GM04503 (cell line): Measurements from ENCODE around the gene CHAF1A.

Experiments
- DNase-seq: peaks from one replicate; pipeline ENCODE4 v3.0.0-alpha.2; 2012; ENCODE audit warnings: low read depth

The CHAF1A gene

GRCh38 chr19:4442819-4443146 lies 40.3 kb downstream of the CHAF1A start:
- no peak for DNase-seq

GRCh38 chr19:4443188-4443587 lies 40.7 kb downstream of the CHAF1A start:
- DNase-seq, result no peak

GRCh38 chr19:4443966-4444764 lies 41.7 kb downstream of the CHAF1A start:
- no peak for DNase-seq

- DNase-seq, result no peak
Observed at GRCh38 chr19:4444765-4445741, 42.6 kb downstream of the CHAF1A start.

DNA sequence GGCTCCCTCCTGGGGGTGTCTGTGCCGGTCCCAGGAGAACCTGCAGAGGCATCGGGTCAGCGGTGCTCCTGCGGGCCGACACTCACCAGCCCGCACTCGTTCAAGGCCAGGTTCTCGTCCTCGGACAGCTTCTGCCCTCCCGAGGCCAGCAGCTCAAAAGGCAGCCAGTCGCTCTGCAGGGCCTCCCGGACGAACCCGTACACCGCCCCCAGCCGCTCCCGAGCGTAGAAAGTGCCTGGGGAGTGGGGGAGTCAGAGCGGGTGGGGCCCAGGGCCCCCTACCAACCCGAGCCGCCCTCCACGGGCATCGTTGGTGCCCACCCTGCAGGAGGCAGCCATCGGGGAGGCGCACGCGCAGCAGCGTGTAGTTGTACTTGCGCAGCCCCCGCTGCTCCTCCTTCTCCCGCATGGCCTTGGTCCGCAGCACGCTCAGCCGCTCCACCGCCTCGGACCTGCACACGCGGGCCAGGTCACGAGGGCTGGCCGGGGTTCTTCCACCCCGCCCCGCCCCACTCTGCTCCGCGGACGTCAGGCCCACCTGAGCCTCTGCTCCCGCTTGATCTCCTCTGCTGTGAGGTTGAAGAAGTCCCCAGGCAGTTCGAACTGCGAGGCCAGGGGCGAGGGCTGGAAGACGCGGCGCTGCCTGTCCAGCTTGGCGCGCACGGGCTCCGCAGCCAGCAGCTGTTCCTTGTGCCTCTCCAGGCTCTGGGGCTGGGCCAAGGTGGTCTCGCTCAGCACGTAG lies 43.7 kb downstream of the CHAF1A start:
- no peak for DNase-seq

GRCh38 chr19:4446704-4447200 lies 44.3 kb downstream of the CHAF1A start:
- DNase-seq, result no peak

DNA sequence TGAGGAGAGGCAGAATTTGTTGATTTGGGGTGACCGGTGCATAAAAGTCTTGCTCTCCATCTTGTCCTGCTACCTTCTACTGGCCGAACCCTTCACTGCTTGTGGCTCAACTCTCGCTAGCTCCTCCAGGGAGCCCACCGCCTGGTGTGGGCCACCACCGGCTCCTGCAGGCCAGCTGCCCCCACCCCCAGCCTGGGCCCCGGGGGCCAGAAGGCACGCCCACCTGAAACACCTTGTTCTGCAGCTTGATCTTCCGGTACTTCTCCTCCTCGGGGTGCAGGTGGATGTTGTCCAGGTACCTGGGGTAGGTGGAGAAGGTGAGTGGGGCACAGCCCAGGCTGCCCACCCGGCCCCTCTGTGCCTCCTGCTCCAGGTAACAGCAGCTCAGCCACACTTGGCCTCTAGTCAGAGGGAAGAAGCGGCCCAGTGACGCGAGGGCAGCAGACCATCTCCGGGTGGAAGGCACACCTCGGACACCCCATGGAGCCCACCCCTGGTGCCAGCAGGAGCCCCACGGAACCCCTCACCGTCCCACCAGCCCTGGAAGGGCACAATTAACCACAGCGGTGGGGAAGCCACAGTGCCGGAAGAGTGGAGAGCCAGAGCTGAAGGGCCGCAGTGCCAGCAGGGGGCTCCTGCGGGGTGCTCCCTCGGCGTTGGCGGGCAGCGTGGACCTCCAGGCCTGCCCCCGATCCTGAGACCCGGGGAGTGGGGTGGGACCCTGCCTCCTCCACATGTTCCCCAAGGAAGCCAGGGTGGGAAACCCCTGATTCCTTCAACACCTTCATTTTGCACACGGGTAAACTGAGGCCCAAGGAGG lies 45.1 kb downstream of the CHAF1A start:
- DNase-seq, result no peak

- DNase-seq, result no peak
Observed at GRCh38 chr19:4448147-4448985, 45.9 kb downstream of the CHAF1A start.

DNA sequence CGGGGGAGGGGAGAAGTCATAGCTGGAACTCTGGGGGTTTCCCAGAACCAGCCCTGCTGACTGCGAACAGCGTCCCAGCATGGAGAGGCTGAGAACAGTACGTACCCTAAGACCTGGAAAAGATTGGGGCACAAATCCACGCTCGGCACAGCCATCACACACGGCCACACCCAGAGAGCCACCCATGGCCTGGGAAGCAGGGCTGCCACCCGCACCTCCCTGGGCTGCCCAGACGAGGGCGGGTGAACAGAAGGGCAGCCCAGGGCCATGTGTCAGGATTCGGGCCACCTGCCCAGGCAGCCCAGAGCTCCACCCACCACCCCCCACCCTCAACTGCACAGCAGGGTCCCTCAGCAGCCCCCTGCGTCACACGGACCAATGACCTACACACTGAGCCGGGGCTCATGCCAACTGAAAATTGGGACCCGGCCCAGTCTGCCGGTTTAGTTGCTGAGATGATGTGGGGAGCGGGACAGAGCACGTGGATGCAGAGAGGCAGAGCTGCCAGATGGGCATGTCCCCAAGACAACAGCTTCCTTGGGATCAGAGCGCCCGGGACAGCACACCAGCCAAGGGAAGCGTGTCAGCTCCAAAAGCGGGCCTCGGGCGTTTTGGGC lies 46.7 kb downstream of the CHAF1A start:
- no peak for DNase-seq

DNA sequence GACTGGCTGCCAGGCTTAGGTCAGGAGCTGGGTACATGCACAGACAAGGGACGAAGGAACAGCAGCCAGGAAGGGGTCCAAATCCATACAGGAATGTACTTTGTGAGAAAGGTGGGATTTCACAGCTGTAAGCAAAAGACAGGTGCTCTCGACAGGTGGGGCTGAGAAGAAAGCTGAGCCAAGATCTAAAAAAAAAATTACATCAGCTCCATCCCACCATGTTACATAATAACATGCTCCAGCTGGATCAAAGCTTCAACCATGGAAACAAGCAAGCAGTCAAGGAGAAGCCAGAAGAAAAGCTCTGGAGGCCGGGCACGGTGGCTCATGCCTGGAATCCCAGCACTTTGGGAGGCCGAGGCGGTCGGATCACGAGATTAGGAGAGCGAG lies 47.2 kb downstream of the CHAF1A start:
- DNase-seq, result no peak

DNA sequence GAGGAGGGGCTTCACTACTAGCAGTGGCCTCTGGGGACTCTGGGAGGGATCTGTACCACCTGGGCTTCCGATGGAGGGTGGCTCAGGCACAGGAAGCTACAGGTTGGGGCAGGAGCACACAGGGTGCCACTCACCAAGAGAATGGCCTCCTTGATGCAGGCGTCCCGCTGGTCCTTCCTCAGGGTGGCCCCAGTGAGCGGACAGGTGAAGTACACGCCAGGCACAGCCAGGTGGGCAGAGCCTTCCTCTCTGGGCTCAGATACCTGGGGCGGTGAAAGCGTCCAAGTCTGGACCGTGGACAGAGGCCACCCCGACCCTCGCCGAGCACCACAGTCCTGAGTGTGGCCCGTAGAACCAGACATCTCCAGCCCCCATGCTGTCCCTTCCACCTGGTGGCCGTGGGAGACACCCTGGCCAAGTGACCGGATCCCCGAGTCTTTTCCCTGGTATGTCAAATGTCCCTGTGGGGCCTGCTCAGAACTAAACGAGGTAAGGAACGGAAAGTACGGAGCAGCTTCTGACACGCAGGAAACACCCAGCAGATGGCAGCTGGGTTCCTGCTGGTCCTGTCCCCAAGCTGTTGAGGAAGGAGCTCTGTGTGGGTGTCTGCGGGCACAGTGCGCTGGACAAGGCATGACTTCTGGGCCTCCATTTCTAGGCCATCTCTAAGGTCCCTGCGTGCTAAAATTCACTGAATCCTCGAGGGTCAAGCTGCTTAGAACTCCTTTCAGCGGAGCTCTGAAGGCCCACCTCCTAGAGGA lies 50.0 kb downstream of the CHAF1A start:
- DNase-seq, result no peak

- no peak for DNase-seq
Observed at GRCh38 chr19:4453232-4454179, 51.1 kb downstream of the CHAF1A start.

- peak; percentile 11 for DNase-seq
Observed at GRCh38 chr19:4454747-4455718, 52.6 kb downstream of the CHAF1A start.

DNA sequence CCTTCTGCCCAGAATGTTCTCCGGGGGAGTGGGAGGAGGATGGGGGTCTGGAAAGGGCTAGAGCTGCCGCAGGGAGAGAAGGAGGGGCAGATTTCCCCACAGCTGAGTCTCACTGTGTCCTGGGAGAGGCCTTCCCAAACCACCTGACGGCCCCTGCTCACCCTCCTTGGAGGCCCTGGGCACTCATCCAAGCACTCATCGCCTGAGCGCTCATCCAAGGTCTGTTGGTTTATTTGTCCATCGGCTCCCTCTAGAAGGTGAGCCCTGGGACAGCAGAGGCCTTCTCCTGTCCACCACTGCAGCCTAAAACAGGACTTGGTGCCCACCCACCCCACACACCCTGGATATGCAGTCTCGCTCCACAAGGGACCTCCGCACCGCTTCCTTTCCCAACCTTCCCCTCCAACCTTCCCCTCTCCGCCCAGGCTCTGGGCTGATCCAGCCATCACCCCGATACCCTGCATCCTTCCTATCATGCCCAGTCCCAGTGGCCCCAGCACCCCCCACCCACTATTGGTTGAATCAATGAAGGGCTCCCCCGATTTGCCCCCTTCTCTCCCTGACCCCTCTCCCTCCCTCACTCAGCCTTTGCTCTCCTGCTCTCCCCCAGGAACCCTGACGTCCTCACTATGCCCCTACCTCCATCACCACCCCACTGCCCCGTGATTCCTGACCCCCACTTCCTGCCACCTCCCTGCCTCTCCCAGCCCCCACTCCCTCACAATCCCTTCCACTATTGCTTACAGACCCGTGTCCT lies 53.5 kb downstream of the CHAF1A start:
- peak; percentile 32 for DNase-seq

GRCh38 chr19:4456476-4456842 lies 54.0 kb downstream of the CHAF1A start:
- DNase-seq, result peak; percentile 31
